ENCODE measurements around the gene NRIP1. TPM values are rescaled to one million over a fixed set of nuclear protein-coding genes. Genes with fewer than 3 reads are reported as not detected.

Gene NRIP1
- total RNA-seq, 2 donors from 2014 or later, result 29.9 to 35.9 TPM

- Histone ChIP-seq H3K9ac (ENCODE audit: extremely low read depth, low read length, poor library complexity, severe bottlenecking) (no peak overlapping the region), H3K36me3 (ENCODE audit: control insufficient read depth, insufficient read depth, low read length) (peaks cover 33% of the 10 kb centered on the region), H3K27me3 (ENCODE audit: control insufficient read depth, insufficient read depth, low read length, poor library complexity, severe bottlenecking) (no peaks in the 10 kb centered on the region), H3K4me3 (ENCODE audit: low read length) (no peak overlapping the region), H3K9me3 (ENCODE audit: control insufficient read depth, low read length) (peaks cover 19% of the 10 kb centered on the region), H3K27ac (ENCODE audit: low read depth, low read length) (no peak overlapping the region), H3K4me1 (ENCODE audit: control insufficient read depth, insufficient read depth, low read length) (no peaks in the 10 kb centered on the region)
- no peak for DNase-seq
- no peak overlapping the region for H3K4me3 Mint-ChIP-seq
- peaks cover 12% of the 10 kb centered on the region for H3K9me3 Mint-ChIP-seq
- no peak overlapping the region for H3K27ac Mint-ChIP-seq
- H3K27me3 Mint-ChIP-seq (ENCODE audit: insufficient read depth), result no peaks in the 10 kb centered on the region
- TF ChIP-seq CTCF (conservative IDR thresholded peaks at IDR 0.05), result no peak
- peaks cover 17% of the 10 kb centered on the region for H3K4me1 Mint-ChIP-seq
- H3K36me3 Mint-ChIP-seq (ENCODE audit: low read depth), result peaks cover 32% of the 10 kb centered on the region
Measured at GRCh38 chr21:14979264-14979663, 85.5 kb downstream of the NRIP1 start.

GRCh38 chr21:14977814-14978213 is 87.0 kb downstream of the NRIP1 start:
- WGBS, 2 experiments (ENCODE audit: insufficient coverage in 1 of 2, insufficient read length in 1 of 2), result 95 to 97% methylated on average over 3 to 5 of the region's 5 CpGs
- H3K27me3 Mint-ChIP-seq (ENCODE audit: insufficient read depth), result no peaks in the 10 kb centered on the region
- Histone ChIP-seq H3K4me1 (ENCODE audit: control insufficient read depth, insufficient read depth, low read length) (no peaks in the 10 kb centered on the region), H3K9me3 (ENCODE audit: control insufficient read depth, low read length) (peaks cover 14% of the 10 kb centered on the region), H3K27ac (ENCODE audit: low read depth, low read length) (no peak overlapping the region), H3K36me3 (ENCODE audit: control insufficient read depth, insufficient read depth, low read length) (peaks cover 21% of the 10 kb centered on the region), H3K9ac (ENCODE audit: extremely low read depth, low read length, poor library complexity, severe bottlenecking) (no peak overlapping the region), H3K27me3 (ENCODE audit: control insufficient read depth, insufficient read depth, low read length, poor library complexity, severe bottlenecking) (no peaks in the 10 kb centered on the region), H3K4me3 (ENCODE audit: low read length) (no peak overlapping the region)
- TF ChIP-seq CTCF (conservative IDR thresholded peaks at IDR 0.05), result no peak
- no peak for DNase-seq
- peaks cover 5% of the 10 kb centered on the region for H3K9me3 Mint-ChIP-seq
- peaks cover 11% of the 10 kb centered on the region for H3K4me1 Mint-ChIP-seq
- H3K4me3 Mint-ChIP-seq, result no peak overlapping the region
- H3K36me3 Mint-ChIP-seq (ENCODE audit: low read depth), result peaks cover 31% of the 10 kb centered on the region
- H3K27ac Mint-ChIP-seq, result no peak overlapping the region

- no peaks in the 10 kb centered on the region for H3K27me3 ChIP-seq (ENCODE audit: control insufficient read depth, insufficient read depth, low read length, poor library complexity, severe bottlenecking)
- H3K9me3 ChIP-seq (ENCODE audit: control insufficient read depth, low read length), result peaks cover 15% of the 10 kb centered on the region
- H3K27ac Mint-ChIP-seq, result no peak overlapping the region
- H3K9ac ChIP-seq (ENCODE audit: extremely low read depth, low read length, poor library complexity, severe bottlenecking), result no peak overlapping the region
- DNase-seq, result no peak
- H3K4me3 Mint-ChIP-seq, result no peak overlapping the region
- peaks cover 7% of the 10 kb centered on the region for H3K9me3 Mint-ChIP-seq
- H3K4me1 ChIP-seq (ENCODE audit: control insufficient read depth, insufficient read depth, low read length), result no peaks in the 10 kb centered on the region
- no peak for TF ChIP-seq CTCF (conservative IDR thresholded peaks at IDR 0.05)
- no peaks in the 10 kb centered on the region for H3K4me1 Mint-ChIP-seq
- no peak overlapping the region for H3K4me3 ChIP-seq (ENCODE audit: low read length)
- no peak overlapping the region for H3K27ac ChIP-seq (ENCODE audit: low read depth, low read length)
- H3K36me3 Mint-ChIP-seq (ENCODE audit: low read depth), result peaks cover 24% of the 10 kb centered on the region
- H3K36me3 ChIP-seq (ENCODE audit: control insufficient read depth, insufficient read depth, low read length), result peaks cover 15% of the 10 kb centered on the region
- 95 to 100% methylated on average over 2 of the region's 6 CpGs for WGBS, 2 experiments (ENCODE audit: insufficient coverage in 1 of 2, insufficient read length in 1 of 2)
- no peaks in the 10 kb centered on the region for H3K27me3 Mint-ChIP-seq (ENCODE audit: insufficient read depth)
Measured at GRCh38 chr21:14975136-14975919, 89.5 kb downstream of the NRIP1 start.
